GM21526 (cell line): ENCODE results near the gene PLXNA2.

Experiments
- ATAC-seq: cut with Tn5 transposase; IDR thresholded peaks from one replicate; pipeline ENCODE4 v1.9.1; 2021; ENCODE audit warnings: moderate library complexity; ENCODE audit not compliant: unreplicated experiment, low FRiP score

The PLXNA2 gene

GRCh38 chr1:208268541-208269337 lies 24.6 kb upstream of the PLXNA2 start:
- no peak for ATAC-seq

DNA sequence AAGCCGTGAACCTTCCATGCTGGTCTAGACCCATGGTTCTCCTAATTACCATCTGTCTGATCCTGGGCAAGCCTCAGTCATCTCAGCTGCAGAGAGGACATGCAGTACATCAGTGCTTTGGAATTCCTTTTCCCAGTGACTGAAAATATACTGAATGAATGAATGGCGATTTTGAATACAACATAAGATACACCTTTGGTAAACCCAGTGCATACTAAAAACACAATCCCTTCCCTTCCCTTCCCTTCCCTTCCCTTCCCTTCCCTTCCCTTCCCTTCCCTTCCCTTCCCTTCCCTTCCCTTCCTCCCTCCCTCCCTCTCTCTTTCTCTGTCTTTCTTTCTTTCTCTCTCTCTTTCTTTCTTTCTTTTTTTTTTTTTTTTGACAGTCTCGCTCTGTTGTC lies 21.3 kb upstream of the PLXNA2 start:
- no peak for ATAC-seq

DNA sequence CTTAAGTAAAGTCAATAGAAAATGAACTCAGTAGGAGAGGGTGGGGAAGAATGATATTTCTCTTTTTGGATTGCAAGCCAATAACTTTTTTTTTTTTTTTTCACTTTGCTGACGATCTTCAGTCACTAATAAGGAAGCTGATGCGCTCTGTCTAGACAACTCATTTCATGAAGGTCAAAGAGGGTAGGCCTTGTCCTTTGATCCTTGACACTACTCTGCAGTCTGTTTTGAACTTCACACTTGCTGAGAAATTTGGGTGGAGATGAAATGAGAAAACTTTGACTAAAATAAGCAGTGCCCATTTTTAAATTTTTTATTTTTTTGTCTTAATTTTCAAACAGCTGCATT lies 20.9 kb upstream of the PLXNA2 start:
- no peak for ATAC-seq

DNA sequence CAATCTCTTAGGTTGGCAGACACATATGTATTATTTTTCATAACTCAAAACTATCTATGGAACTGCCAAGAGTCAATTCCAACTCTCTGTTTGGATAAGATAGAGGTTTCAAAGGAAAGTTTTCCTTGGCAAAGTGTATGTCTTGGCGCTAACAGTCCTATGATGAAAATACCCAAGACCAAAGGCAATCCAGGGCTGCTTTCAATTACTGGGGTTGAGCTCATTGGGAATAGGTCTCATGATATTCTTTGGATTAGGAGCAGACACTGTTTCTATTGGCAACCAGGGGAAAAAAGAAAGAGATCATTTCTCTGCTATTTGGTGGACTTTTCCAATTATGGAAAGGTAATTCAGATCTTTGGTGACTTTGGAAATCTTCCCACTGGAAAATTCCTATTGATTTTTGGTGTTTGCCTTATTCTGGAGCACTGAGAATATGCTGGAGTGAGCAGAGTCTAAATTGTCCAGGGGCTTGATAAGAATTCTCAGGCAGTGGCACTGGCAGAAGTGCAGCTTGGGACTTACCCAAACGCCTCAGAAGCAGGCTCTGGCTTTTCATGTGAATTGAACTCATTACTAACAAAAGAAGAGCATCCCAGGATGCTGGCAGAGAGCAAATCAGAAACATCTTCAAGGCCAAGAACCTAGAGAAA lies 20.4 kb upstream of the PLXNA2 start:
- ATAC-seq: no peak

DNA sequence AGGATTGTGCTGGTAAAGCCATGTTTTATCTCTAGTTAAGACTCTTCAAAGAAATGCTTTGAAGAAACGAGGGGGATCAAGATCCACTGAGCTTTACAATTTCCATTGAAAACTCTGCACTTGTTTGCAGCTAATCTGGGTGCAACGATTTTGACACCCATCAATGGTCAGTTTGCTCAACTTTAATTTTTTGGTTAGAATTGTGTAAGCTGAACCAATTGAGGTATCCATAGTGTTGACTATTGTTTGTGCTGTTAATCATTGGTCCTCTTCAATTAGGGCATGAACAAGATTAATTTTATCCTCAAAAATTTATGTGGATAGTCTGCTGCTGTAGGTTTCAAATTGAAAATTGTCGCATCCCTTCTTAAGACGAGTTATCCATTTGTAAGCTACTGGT lies 17.7 kb upstream of the PLXNA2 start:
- no peak for ATAC-seq

GRCh38 chr1:208258277-208258676 lies 14.1 kb upstream of the PLXNA2 start:
- no peak for ATAC-seq

GRCh38 chr1:208257351-208257750 lies 13.2 kb upstream of the PLXNA2 start:
- no peak for ATAC-seq

- no peak for ATAC-seq
Measured at GRCh38 chr1:208256556-208256955, 12.4 kb upstream of the PLXNA2 start.

- no peak for ATAC-seq
Measured at GRCh38 chr1:208256091-208256490, 11.9 kb upstream of the PLXNA2 start.

DNA sequence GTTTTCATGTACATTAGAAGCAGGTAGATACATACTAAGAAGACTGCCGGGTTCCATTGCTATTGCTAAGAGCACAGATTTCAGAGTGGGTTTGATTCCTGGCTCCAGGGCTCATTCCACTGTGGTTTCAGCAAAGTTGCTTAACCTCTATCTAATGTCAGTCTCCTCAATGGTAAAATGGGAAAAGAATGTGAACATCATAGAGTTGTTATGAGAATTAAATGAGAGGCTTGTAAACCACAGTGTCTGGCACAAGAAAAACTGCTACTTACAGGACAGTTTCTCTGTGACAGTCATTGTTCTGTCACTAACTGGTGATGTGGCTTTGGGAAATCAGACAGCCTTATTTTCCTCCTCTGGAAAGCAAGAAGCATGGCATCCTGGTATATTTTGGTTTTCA lies 10.7 kb upstream of the PLXNA2 start:
- ATAC-seq: no peak

DNA sequence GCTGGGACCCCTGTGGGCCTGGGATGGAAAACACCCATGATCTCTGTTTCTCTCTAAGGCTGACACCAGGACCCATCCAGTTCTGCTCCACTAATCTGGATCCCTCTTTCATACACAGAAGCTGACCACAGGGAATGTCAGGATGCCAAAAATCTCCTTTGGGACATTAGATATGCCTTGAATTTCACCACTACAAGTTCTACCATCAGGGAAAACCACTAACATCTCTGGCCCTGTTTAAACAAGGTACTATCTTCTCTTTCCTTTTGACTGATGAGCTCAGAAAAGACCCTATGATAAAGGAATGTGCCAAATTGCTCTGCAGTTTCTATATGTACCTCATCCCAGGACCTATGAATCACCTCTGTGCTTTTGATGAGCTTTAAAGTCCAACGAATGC lies 10.2 kb upstream of the PLXNA2 start:
- no peak for ATAC-seq

- no peak for ATAC-seq
Measured at GRCh38 chr1:208252836-208253576, 8.8 kb upstream of the PLXNA2 start.

DNA sequence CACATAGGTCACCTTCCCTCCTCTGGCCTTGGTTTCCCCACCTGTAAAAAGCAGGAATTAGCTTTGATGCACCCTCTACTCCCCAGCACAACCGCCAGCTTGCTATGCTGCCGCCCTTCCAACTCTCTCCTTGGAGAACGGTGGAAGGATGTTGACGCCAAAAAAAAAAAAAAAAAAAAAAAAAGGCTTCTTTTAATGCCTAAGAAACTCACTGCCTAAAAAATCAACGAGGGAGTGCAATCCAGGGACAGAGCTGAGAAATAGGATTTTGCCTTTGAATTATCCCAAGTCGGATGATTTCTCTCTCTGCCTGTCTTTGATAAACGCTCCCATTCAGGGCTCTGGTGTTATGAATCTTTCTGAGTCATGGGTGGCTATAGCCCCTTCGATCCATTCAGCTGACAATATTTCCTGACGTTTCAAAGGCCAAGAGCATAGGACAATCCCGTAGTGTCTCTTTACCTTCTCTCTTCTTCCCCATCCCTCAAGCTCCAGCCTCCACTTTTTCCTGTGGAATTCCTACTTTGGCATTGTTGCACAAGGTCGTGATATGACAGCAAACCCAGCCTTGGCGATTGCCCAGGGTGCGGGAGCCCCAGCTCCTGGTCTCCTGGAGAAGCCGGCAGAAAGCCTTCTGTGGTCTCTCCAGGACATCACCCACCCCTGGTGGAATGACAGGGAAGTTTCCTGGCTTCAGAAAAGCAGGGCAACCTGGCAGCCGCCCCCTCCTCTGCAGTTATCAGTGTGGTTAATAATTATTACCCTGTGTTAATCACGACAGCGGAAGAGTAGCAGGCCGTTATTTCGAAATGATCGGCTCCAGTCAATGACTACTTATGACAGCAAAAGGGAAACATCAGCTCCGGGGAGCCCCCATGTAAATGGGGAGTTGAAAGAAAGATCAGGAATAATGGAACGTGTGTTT lies 8.0 kb upstream of the PLXNA2 start:
- no peak for ATAC-seq

DNA sequence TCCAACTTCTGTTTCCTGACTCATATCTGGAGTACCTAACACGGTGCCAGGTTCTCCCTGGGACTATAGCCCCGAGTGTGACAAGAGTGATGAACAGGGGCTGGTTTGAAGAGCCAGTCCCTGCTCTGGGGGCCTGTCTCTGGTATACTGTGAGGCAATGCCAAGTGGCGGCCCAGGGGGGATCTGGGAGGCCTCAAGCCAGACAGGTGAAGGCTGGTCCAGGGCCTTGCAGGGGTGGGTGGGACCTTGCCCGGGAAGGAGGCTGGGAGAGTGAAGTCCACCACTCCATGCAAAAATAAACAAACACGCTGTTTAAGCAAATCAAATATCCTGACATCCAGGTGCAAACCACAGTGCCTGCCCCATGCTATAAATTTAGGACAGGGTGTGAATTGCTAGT lies 6.8 kb upstream of the PLXNA2 start:
- no peak for ATAC-seq

- ATAC-seq: no peak
Measured at GRCh38 chr1:208250613-208251012, 6.4 kb upstream of the PLXNA2 start.

- no peak for ATAC-seq
Measured at GRCh38 chr1:208248991-208249696, 5.0 kb upstream of the PLXNA2 start.

GRCh38 chr1:208248307-208248801 lies 4.2 kb upstream of the PLXNA2 start:
- no peak for ATAC-seq

- ATAC-seq: no peak
Measured at GRCh38 chr1:208247696-208248095, 3.5 kb upstream of the PLXNA2 start.

GRCh38 chr1:208245185-208245705 lies 1.1 kb upstream of the PLXNA2 start:
- ATAC-seq: peak; percentile 77
